Measurements from ENCODE around the gene TMEM231.

GRCh38 chr16:75527825-75528299, 28.2 kb downstream of the TMEM231 start:
- TF ChIP-seq, protein P1, sequence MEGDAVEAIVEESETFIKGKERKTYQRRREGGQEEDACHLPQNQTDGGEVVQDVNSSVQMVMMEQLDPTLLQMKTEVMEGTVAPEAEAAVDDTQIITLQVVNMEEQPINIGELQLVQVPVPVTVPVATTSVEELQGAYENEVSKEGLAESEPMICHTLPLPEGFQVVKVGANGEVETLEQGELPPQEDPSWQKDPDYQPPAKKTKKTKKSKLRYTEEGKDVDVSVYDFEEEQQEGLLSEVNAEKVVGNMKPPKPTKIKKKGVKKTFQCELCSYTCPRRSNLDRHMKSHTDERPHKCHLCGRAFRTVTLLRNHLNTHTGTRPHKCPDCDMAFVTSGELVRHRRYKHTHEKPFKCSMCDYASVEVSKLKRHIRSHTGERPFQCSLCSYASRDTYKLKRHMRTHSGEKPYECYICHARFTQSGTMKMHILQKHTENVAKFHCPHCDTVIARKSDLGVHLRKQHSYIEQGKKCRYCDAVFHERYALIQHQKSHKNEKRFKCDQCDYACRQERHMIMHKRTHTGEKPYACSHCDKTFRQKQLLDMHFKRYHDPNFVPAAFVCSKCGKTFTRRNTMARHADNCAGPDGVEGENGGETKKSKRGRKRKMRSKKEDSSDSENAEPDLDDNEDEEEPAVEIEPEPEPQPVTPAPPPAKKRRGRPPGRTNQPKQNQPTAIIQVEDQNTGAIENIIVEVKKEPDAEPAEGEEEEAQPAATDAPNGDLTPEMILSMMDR (IDR thresholded peaks at IDR 0.05) = no peak
- no peak for TF ChIP-seq POLR2A (IDR thresholded peaks at IDR 0.05)
